Heart left ventricle (tissue), 13 donors: ENCODE data around the gene ALAD.

Experiments used
- POLR2A ChIP-seq, 2 donors: fragments of 450-650 bp; IDR thresholded peaks; one replicate each; pipeline ENCODE4 v1.6.1; 2017; ENCODE audit warnings: antibody characterized with exemption in 2 of 2, mild to moderate bottlenecking in 2 of 2, moderate library complexity in 2 of 2
- TF ChIP-seq, protein P1 (sequence below), 12 donors: fragments of 200-600 bp; sonication (generic) in 4 of 12; IDR thresholded peaks; one replicate each; pipeline versions ENCODE4 v1.5.0 to v1.8.0; 2018 to 2022; ENCODE audit warnings: antibody characterized with exemption in 12 of 12, mild to moderate bottlenecking in 5 of 12
- donor health status: ischemic (EF 13 %, LVEDD 7.1; RV severe dilation, severe dysfunction).
- donor health status: DM: no; HTN: yes; CAD: no.
- donor health status: DM: no; HTN: no; CAD: no.
- donor health status: ischemic (EF 25% LVEDD 6.9; RV normal size, moderate dysfunction).
- donor health status: ischemic (EF 25% LVEDD 5.7; RV mildly dilated, moderate dysfunction).
- donor health status: ischemic (EF 35%, LVEDD 5.7; RV mildly dilated, moderate dysfunction).
- donor health status: nonischemic (EF 11% LVEDD 7.7; RV severe dilation, severe dysfunction).
- donor health status: DM: yes; HTN: yes; CAD: no.
- donor health status: PGD.
- donor health status: ischemic (EF 29% LVEDD 5.4; RV normal size, mild dysfunction).
- donor health status: nonischemic (EF 23%, LVEDD 6.1; RV moderate dilation, normal function).

DNA sequence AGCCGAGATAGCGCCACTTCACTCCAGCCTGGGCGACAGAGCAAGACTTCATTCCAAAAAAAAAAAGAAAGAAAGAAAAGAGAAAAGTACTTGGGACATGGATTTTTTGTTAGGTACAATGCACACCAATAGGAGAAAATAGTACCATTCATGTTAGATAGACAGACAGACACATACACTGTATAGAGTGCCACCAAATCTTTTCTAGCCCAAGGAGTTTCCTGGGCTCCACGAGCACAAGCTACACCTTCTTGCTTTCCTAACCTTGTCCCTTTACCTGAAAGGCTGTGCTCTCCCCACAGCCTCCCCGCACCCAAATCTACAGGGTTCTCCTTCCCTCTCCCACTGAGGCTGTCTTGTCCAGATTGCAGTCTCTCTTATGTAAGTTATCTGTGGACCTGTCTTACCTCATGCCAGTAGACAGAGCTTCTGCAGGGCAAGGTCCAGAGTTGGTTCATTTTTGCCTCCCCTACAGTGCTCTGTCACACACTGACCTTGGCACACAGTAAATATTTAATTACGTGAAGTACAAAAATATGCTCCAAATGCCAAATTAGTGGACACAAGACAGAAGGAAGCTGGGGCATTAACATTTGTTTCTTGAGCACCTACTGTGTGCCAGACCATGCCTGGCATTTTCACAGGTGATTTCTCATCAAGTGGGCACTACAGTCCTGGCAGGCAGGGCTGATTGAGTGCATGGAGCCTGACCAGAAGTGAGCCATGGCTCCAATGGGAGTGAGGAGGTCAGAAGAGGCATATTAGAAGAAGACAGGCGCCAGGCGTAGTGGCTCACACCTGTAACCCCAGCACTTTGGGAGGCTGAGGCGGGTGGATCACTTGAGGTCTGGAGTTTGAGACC lies 5.9 kb downstream of the ALAD start:
- TF ChIP-seq, protein P1, sequence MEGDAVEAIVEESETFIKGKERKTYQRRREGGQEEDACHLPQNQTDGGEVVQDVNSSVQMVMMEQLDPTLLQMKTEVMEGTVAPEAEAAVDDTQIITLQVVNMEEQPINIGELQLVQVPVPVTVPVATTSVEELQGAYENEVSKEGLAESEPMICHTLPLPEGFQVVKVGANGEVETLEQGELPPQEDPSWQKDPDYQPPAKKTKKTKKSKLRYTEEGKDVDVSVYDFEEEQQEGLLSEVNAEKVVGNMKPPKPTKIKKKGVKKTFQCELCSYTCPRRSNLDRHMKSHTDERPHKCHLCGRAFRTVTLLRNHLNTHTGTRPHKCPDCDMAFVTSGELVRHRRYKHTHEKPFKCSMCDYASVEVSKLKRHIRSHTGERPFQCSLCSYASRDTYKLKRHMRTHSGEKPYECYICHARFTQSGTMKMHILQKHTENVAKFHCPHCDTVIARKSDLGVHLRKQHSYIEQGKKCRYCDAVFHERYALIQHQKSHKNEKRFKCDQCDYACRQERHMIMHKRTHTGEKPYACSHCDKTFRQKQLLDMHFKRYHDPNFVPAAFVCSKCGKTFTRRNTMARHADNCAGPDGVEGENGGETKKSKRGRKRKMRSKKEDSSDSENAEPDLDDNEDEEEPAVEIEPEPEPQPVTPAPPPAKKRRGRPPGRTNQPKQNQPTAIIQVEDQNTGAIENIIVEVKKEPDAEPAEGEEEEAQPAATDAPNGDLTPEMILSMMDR (IDR thresholded peaks at IDR 0.05), result no peak
- TF ChIP-seq POLR2A (IDR thresholded peaks at IDR 0.05), result no peak
